ENCODE data around the gene SLC35A4.

DNA sequence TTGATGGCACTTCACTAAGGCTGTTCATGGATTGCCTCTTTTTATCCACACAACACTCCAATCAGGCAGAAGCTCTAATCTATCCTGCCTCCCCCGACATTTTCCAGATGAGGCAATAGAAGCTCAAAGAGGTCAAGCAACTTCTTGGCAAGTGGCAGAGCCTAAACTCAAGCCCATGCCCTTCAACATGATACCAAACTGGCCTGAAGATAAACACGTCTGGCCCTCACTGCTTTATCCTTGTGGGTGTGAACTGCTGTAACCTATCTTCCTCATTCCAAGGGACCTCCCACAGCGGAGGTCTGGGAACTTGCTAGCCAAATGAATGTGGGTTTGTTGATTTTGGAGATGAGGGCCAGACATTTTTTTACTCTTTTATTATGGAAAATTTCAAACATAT lies 9.5 kb downstream of the SLC35A4 start:
- TF ChIP-seq POLR2AphosphoS5 (IDR thresholded peaks at IDR 0.05): no peak
- TF ChIP-seq, protein P1, sequence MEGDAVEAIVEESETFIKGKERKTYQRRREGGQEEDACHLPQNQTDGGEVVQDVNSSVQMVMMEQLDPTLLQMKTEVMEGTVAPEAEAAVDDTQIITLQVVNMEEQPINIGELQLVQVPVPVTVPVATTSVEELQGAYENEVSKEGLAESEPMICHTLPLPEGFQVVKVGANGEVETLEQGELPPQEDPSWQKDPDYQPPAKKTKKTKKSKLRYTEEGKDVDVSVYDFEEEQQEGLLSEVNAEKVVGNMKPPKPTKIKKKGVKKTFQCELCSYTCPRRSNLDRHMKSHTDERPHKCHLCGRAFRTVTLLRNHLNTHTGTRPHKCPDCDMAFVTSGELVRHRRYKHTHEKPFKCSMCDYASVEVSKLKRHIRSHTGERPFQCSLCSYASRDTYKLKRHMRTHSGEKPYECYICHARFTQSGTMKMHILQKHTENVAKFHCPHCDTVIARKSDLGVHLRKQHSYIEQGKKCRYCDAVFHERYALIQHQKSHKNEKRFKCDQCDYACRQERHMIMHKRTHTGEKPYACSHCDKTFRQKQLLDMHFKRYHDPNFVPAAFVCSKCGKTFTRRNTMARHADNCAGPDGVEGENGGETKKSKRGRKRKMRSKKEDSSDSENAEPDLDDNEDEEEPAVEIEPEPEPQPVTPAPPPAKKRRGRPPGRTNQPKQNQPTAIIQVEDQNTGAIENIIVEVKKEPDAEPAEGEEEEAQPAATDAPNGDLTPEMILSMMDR (IDR thresholded peaks at IDR 0.05): no peak
